ENCODE measurements around the gene ZNF787. TPM values are rescaled to one million over a fixed set of nuclear protein-coding genes. Genes with fewer than 3 reads are reported as not detected.

Gene ZNF787
- total RNA-seq, 1 donor from 2014 or later, result 32.6 TPM

DNA sequence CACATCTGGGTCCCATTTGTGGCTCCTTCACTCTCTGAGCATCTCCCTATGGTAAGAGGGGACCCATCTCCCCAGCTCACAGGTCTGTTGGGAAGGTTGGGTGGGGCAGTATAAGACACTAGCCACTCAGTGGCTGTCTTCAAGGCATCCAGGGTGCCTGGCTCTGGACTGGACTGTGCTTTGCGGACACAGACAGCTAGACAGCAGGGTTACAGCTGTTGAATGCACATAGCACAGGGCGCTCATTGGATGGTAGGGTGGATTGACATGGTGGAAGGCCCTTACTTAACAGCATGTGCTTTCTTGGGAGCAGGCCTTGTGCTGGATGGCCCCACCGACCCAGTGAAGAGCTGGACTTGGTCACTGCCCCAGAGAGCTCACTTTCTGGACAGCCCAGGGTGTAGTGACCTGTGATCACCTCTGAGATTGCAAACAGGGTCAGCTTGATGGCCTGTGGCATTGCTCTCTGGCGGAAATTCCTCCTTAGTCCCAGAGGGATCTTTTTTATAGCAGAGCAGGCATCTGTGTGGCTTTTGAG is 21.9 kb upstream of the ZNF787 start:
- TF ChIP-seq, protein P1, sequence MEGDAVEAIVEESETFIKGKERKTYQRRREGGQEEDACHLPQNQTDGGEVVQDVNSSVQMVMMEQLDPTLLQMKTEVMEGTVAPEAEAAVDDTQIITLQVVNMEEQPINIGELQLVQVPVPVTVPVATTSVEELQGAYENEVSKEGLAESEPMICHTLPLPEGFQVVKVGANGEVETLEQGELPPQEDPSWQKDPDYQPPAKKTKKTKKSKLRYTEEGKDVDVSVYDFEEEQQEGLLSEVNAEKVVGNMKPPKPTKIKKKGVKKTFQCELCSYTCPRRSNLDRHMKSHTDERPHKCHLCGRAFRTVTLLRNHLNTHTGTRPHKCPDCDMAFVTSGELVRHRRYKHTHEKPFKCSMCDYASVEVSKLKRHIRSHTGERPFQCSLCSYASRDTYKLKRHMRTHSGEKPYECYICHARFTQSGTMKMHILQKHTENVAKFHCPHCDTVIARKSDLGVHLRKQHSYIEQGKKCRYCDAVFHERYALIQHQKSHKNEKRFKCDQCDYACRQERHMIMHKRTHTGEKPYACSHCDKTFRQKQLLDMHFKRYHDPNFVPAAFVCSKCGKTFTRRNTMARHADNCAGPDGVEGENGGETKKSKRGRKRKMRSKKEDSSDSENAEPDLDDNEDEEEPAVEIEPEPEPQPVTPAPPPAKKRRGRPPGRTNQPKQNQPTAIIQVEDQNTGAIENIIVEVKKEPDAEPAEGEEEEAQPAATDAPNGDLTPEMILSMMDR (IDR thresholded peaks at IDR 0.05; ENCODE audit: insufficient read depth, low read length, severe bottlenecking), result no peak
- FAIRE-seq (no peak), DNase-seq (ENCODE audit: low read depth) (no peak)
- peaks cover 9% of the 10 kb centered on the region for H3K36me3 ChIP-seq (ENCODE audit: control insufficient read depth, insufficient read depth, low read length)
- no peak overlapping the region for H3K4me3 ChIP-seq (ENCODE audit: low read depth, low read length)
- H3K27me3 ChIP-seq (ENCODE audit: control insufficient read depth, insufficient read depth, low read length), result no peaks in the 10 kb centered on the region

GRCh38 chr19:56142087-56142787 is 21.1 kb upstream of the ZNF787 start:
- Histone ChIP-seq H3K4me3 (ENCODE audit: low read depth, low read length) (peak overlapping the region; percentile 70), H3K27me3 (ENCODE audit: control insufficient read depth, insufficient read depth, low read length) (no peaks in the 10 kb centered on the region), H3K36me3 (ENCODE audit: control insufficient read depth, insufficient read depth, low read length) (peaks cover 4% of the 10 kb centered on the region)
- DNase-seq (ENCODE audit: low read depth) (no peak), FAIRE-seq (no peak)
- TF ChIP-seq, protein P1 (IDR thresholded peaks at IDR 0.05; ENCODE audit: insufficient read depth, low read length, severe bottlenecking), result no peak

GRCh38 chr19:56141417-56141993 is 20.4 kb upstream of the ZNF787 start:
- FAIRE-seq, result no peak
- Histone ChIP-seq H3K27me3 (ENCODE audit: control insufficient read depth, insufficient read depth, low read length) (no peaks in the 10 kb centered on the region), H3K4me3 (ENCODE audit: low read depth, low read length) (peak overlapping the region; percentile 70), H3K36me3 (ENCODE audit: control insufficient read depth, insufficient read depth, low read length) (peaks cover 3% of the 10 kb centered on the region)
- DNase-seq (ENCODE audit: low read depth), result no peak
- TF ChIP-seq, protein P1 (IDR thresholded peaks at IDR 0.05; ENCODE audit: insufficient read depth, low read length, severe bottlenecking), result no peak

DNA sequence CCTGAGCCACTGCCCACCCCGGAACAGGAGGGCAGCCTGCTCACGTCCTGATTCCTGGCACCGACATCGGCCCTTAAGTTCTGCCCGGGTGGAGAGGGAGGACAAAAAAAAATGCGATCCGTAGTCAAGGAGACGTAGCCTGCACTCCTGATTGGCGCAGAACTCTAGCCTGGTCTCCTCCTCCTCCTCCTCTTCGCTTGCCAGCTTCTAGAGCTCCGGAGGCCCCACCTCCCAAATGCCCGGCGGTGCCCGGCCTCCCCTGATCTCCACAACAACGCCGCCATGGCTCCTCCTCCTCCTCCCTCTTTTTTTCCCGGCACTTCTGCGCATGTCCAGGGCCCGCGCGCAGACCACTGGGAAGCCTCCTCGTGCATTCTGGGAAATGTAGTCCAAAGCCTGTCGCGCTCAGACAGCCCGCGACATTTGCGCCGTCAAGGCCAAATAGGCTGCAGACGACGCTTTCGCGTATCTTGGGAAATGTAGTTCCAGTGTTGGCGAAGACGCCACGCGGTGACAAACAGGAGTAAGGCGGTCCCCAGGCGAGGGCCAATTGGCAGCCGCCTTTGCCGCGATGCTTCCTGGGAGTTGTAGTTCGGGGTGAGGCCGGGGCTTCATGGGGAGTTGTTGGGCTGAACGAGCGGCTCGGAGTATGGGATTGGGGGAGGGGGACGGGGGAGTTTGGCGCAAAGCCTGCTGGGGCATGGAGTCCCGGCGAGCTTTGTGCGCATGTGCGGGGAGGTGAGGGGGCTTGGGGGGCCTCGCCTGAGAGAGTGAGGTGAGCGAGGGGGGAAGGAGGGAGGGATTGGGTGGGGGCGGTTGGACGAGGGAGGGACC is 19.7 kb upstream of the ZNF787 start, which contains the start of gene ZNF444:
Gene ZNF444 (plus strand): TSS at position 705 of the 834 bp plus-strand sequence. CDS start 5,625 bp downstream, outside the sequence.
- Histone ChIP-seq H3K36me3 (ENCODE audit: control insufficient read depth, insufficient read depth, low read length) (peaks cover 3% of the 10 kb centered on the region), H3K27me3 (ENCODE audit: control insufficient read depth, insufficient read depth, low read length) (no peaks in the 10 kb centered on the region), H3K4me3 (ENCODE audit: low read depth, low read length) (peak within 1 kb of the TSS; percentile 70)
- TF ChIP-seq, protein P1 (IDR thresholded peaks at IDR 0.05; ENCODE audit: insufficient read depth, low read length, severe bottlenecking), result no peak
- DNase-seq (ENCODE audit: low read depth) (peak; percentile 95), FAIRE-seq (no peak)

DNA sequence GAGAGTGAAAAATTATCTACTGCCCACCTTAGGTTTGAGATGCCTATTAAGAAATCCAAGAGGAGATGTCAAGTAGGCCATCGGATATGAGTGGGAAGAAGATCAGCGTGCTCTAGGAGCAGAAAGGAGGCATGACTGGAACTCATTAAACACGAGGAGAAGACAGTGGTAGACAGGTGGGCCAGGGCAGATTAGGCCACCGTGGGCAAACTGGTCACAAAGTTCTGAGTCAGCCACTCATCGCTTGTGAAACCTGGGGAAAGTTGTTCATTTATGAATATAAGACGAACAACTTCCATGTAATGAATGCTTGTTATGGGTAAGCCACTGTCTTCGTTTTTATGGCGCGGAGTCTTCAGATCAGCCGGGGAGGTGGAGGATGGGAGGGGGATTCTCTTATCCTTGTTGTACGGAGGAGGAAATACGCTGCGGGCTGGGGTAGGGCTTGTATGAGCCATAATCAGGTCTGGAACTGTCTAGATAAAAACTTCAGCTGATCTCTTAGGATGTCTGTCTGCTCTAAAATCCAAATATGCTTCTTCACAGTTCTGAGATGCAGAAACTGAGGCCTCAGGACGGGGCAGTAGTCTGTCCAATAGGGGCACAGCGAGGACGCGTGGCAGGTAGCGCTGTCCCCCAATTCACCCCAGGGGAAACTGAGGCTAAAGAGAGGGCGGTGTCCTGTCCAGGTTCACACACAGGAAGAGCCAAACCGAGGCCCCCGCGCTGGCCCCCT is 18.9 kb upstream of the ZNF787 start:
- Histone ChIP-seq H3K27me3 (ENCODE audit: control insufficient read depth, insufficient read depth, low read length) (no peaks in the 10 kb centered on the region), H3K36me3 (ENCODE audit: control insufficient read depth, insufficient read depth, low read length) (no peaks in the 10 kb centered on the region), H3K4me3 (ENCODE audit: low read depth, low read length) (peak overlapping the region; percentile 70)
- TF ChIP-seq, protein P1 (IDR thresholded peaks at IDR 0.05; ENCODE audit: insufficient read depth, low read length, severe bottlenecking), result no peak
- FAIRE-seq (no peak), DNase-seq (ENCODE audit: low read depth) (no peak)
